IPS DF 6.9 (cell line): ENCODE data around the gene ZXDC.
A peak's percentile ranks its signal among the peaks of the same experiment; 100 is the strongest.

Source experiments
- DNase-seq: peaks from one replicate; pipeline ENCODE4 v3.0.0-alpha.2; 2013; ENCODE audit warnings: low read depth, low spot score
- H3K27ac ChIP-seq: one replicate; pipeline ENCODE4 v1.5.1; 2013; ENCODE audit warnings: low read length, control low read depth
- H3K27me3 ChIP-seq: 2 replicates; pipeline ENCODE4 v1.6.1; 2013; ENCODE audit warnings: mild to moderate bottlenecking, low read length; ENCODE audit not compliant: control insufficient read depth, insufficient read depth
- H3K36me3 ChIP-seq: 2 replicates; pipeline ENCODE4 v1.6.1; 2013; ENCODE audit warnings: low read length; ENCODE audit not compliant: control insufficient read depth, insufficient read depth
- H3K4me1 ChIP-seq: 2 replicates; pipeline ENCODE4 v1.6.1; 2013; ENCODE audit warnings: low read length; ENCODE audit not compliant: control insufficient read depth, insufficient read depth
- H3K4me3 ChIP-seq: 2 replicates; pipeline ENCODE4 v1.5.1; 2013; ENCODE audit warnings: mild to moderate bottlenecking, low read length
- H3K9me3 ChIP-seq: 2 replicates; pipeline ENCODE4 v1.6.1; 2013; ENCODE audit warnings: low read length, inconsistent platforms; ENCODE audit not compliant: control insufficient read depth, insufficient read depth
- WGBS: extraction: QIAGEN DNeasy Blood & Tissue Kit; methylation state at CpG from one replicate; pipeline ENCODE4 v1.1.7; 2013; ENCODE audit warnings: mixed read lengths, missing lambda C conversion rate; ENCODE audit not compliant: insufficient read length, insufficient coverage; 5-methylcytosine and 5-hydroxymethylcytosine counted together

ZXDC gene

GRCh38 chr3:126393563-126393962 lies 82.1 kb downstream of the ZXDC start:
- peaks cover 4% of the 10 kb centered on the region for H3K4me1 ChIP-seq
- no peak overlapping the region for H3K4me3 ChIP-seq
- H3K36me3 ChIP-seq = no peaks in the 10 kb centered on the region
- peaks cover 13% of the 10 kb centered on the region; the same call in 1 of the 2 replicates for H3K27me3 ChIP-seq
- DNase-seq = no peak
- no peak overlapping the region for H3K27ac ChIP-seq
- WGBS = no CpG with 5 or more reads among the region's 4 CpGs
- no peaks in the 10 kb centered on the region for H3K9me3 ChIP-seq

- Histone ChIP-seq H3K27ac (no peak overlapping the region), H3K36me3 (no peaks in the 10 kb centered on the region), H3K27me3 (peaks cover 13% of the 10 kb centered on the region; the same call in 1 of the 2 replicates), H3K9me3 (no peaks in the 10 kb centered on the region), H3K4me3 (no peak overlapping the region), H3K4me1 (peaks cover 4% of the 10 kb centered on the region)
- no peak for DNase-seq
- no CpG with 5 or more reads among the region's 12 CpGs for WGBS
These were observed 83.4 kb downstream of the ZXDC start for GRCh38 chr3:126392246-126392645.

- no peaks in the 10 kb centered on the region for H3K36me3 ChIP-seq
- H3K4me3 ChIP-seq = no peak overlapping the region
- DNase-seq = no peak
- H3K27ac ChIP-seq = no peak overlapping the region
- H3K27me3 ChIP-seq = peaks cover 13% of the 10 kb centered on the region; the same call in 1 of the 2 replicates
- no CpG with 5 or more reads among the region's 1 CpG for WGBS
- peaks cover 4% of the 10 kb centered on the region for H3K4me1 ChIP-seq
- H3K9me3 ChIP-seq = no peaks in the 10 kb centered on the region
These were observed 84.1 kb downstream of the ZXDC start for GRCh38 chr3:126391631-126392030.

GRCh38 chr3:126390751-126391150 lies 84.9 kb downstream of the ZXDC start:
- peaks cover 13% of the 10 kb centered on the region; the same call in 1 of the 2 replicates for H3K27me3 ChIP-seq
- H3K4me3 ChIP-seq = no peak overlapping the region
- no peaks in the 10 kb centered on the region for H3K9me3 ChIP-seq
- WGBS = no CpG with 5 or more reads among the region's 4 CpGs
- no peak overlapping the region for H3K27ac ChIP-seq
- DNase-seq = no peak
- H3K36me3 ChIP-seq = no peaks in the 10 kb centered on the region
- peaks cover 4% of the 10 kb centered on the region for H3K4me1 ChIP-seq

GRCh38 chr3:126390201-126390600 lies 85.5 kb downstream of the ZXDC start:
- peaks cover 10% of the 10 kb centered on the region; the same call in 1 of the 2 replicates for H3K27me3 ChIP-seq
- H3K4me1 ChIP-seq = peaks cover 4% of the 10 kb centered on the region
- no peaks in the 10 kb centered on the region for H3K36me3 ChIP-seq
- no CpG with 5 or more reads among the region's 15 CpGs for WGBS
- H3K4me3 ChIP-seq = no peak overlapping the region
- no peak overlapping the region for H3K27ac ChIP-seq
- no peaks in the 10 kb centered on the region for H3K9me3 ChIP-seq
- no peak for DNase-seq

- no peaks in the 10 kb centered on the region for H3K36me3 ChIP-seq
- peaks cover 9% of the 10 kb centered on the region; the same call in 1 of the 2 replicates for H3K27me3 ChIP-seq
- WGBS = no CpG with 5 or more reads among the region's 17 CpGs
- H3K27ac ChIP-seq = no peak overlapping the region
- H3K4me3 ChIP-seq = no peak overlapping the region
- DNase-seq = no peak
- no peaks in the 10 kb centered on the region for H3K9me3 ChIP-seq
- peaks cover 4% of the 10 kb centered on the region for H3K4me1 ChIP-seq
These were observed 85.9 kb downstream of the ZXDC start for GRCh38 chr3:126389794-126390146.

- Histone ChIP-seq H3K9me3 (no peaks in the 10 kb centered on the region), H3K36me3 (no peaks in the 10 kb centered on the region), H3K4me3 (peak overlapping the region; percentile 9; the same call in 1 of the 2 replicates), H3K4me1 (peaks cover 4% of the 10 kb centered on the region), H3K27ac (no peak overlapping the region), H3K27me3 (peaks cover 8% of the 10 kb centered on the region; the same call in 1 of the 2 replicates)
- no CpG with 5 or more reads among the region's 58 CpGs for WGBS
- DNase-seq = peak; percentile 73
These were observed 86.4 kb downstream of the ZXDC start for GRCh38 chr3:126389112-126389793.
